Pancreas (tissue), 10 donors: ENCODE results near the gene LINC00305. TPM values are rescaled to one million over a fixed set of nuclear protein-coding genes. Genes with fewer than 3 reads are reported as not detected.
A peak's percentile ranks its signal among the peaks of the same experiment; 100 is the strongest.

Experiments used
- ATAC-seq, 4 donors: fragments of 200-7000 bp; cut with Tn5 transposase; one replicate each; pipeline versions ENCODE4 v1.8.0 to v1.9.1; 2020; ENCODE audit warnings: mild to moderate bottlenecking in 4 of 4, moderate library complexity in 4 of 4
- DNase-seq, 6 donors: peaks; one replicate each; pipeline ENCODE4 v3.0.0-alpha.2; 2020
- FAIRE-seq: peaks from 2 replicates; lab custom pipeline; 2012; peaks lifted over from hg19 to GRCh38; lab: Jason Lieb, UNC
- H3K27ac ChIP-seq, 4 donors: fragments of 200-600 bp; sonication (generic); 1 replicate in 3 of 4; 2 replicates in 1 of 4; pipeline versions ENCODE4 v1.5.0 to v1.8.0; 2020
- H3K27me3 ChIP-seq, 4 donors: fragments of 200-600 bp; one replicate each; pipeline ENCODE4 v1.8.0; 2021
- H3K36me3 ChIP-seq, 3 donors: fragments of 200-600 bp; sonication (generic) in 1 of 3; one replicate each; pipeline versions ENCODE4 v1.5.0 to v1.8.0; 2020 to 2021
- H3K4me1 ChIP-seq, 3 donors: fragments of 200-600 bp; one replicate each; pipeline ENCODE4 v1.8.0; 2021
- H3K4me3 ChIP-seq, 4 donors: fragments of 200-600 bp; sonication (generic) in 2 of 4; one replicate each; pipeline versions ENCODE4 v1.5.0 to v1.8.0; 2020 to 2021
- H3K9me3 ChIP-seq, 4 donors: fragments of 200-600 bp; one replicate each; pipeline ENCODE4 v1.8.0; 2021
- WGBS, 2 donors: extraction: QIAGEN DNeasy Blood & Tissue Kit; methylation state at CpG; one replicate each; pipeline ENCODE4 v1.1.7; 2013; 5-methylcytosine and 5-hydroxymethylcytosine counted together
- intact Hi-C, 3 donors: fragments of 100-400 bp; cut with DNase I; formaldehyde crosslinking; loops; one replicate each; pipeline versions ENCODE4 v1.11.1 to v1.14.2; 2022
- polyA plus RNA-seq, 2 donors: library from polyadenylated mRNA; stranded (reverse); fragments of 200-250 nt; gene quantifications; one replicate each; pipeline ENCODE4 v1.2.3, GENCODE V29; 2013
- total RNA-seq, 6 donors: library from RNA; stranded (reverse); fragmentation: NEBNext Ultra II Directional in 4 of 6; extraction: Animal tissue kit (Norgen Biotek cat#: 25700) in 4 of 6; gene quantifications; one replicate each; pipeline versions ENCODE4 v1.2.1 to v1.2.4, GENCODE V29; 2021 to 2023
- TF ChIP-seq, protein P1 (sequence below), 4 donors: fragments of 200-600 bp; sonication (generic) in 3 of 4; IDR thresholded peaks; one replicate each; pipeline versions ENCODE4 v1.5.0 to v1.8.0; 2021; ENCODE audit warnings: antibody characterized with exemption in 4 of 4
- donor health status: healthy with polysubstance abuse.
- donor health status: DM: no; HTN: no; CAD: no; lungs with moderate emphysema.
- donor health status: DM: no; HTN: no; CAD: no.
- donor health status: control.
- donor health status: control.
- donor health status: Bipolar disorder and iron deficiency.
- donor health status: DM: yes; HTN: yes; CAD: no.
- donor health status: DM: no; HTN: no; CAD: no.
- donor health status: DM: no; HTN: no; CAD: no.
- donor health status: DM: yes; HTN: yes; CAD: no.

LINC00305 gene
- total and polyA plus RNA-seq, 8 donors: 0.09 to 0.23 TPM; not detected in 6

DNA sequence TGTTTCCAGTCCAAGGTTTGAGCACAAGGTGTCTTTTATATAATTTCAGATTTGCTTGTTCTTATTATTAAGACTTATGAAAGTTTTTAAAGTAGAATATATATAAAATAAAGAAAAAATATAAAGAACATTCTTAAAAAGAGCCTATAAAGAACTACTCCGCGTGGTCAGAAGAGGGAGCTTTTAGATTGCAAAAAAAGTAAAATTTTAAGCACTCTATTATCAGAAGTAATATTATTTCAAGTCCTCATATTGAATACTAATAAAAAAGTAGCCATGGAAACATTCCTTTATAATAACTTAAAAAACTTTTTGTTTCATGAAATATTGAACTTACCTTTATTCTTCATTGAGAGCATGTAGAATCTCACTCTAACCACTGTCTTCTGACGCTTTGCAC is 51.4 kb downstream of the LINC00305 start:
- no peak for ATAC-seq
- no peaks in the 10 kb centered on the region for H3K36me3 ChIP-seq
- no peaks in the 10 kb centered on the region for H3K9me3 ChIP-seq
- H3K4me1 ChIP-seq: no peaks in the 10 kb centered on the region
- 52 to 64% methylated on average over 3 of the region's 3 CpGs for WGBS, 2 donors
- no peaks in the 10 kb centered on the region for H3K27me3 ChIP-seq
- no peak overlapping the region for H3K4me3 ChIP-seq
- FAIRE-seq: no peak
- TF ChIP-seq, protein P1, sequence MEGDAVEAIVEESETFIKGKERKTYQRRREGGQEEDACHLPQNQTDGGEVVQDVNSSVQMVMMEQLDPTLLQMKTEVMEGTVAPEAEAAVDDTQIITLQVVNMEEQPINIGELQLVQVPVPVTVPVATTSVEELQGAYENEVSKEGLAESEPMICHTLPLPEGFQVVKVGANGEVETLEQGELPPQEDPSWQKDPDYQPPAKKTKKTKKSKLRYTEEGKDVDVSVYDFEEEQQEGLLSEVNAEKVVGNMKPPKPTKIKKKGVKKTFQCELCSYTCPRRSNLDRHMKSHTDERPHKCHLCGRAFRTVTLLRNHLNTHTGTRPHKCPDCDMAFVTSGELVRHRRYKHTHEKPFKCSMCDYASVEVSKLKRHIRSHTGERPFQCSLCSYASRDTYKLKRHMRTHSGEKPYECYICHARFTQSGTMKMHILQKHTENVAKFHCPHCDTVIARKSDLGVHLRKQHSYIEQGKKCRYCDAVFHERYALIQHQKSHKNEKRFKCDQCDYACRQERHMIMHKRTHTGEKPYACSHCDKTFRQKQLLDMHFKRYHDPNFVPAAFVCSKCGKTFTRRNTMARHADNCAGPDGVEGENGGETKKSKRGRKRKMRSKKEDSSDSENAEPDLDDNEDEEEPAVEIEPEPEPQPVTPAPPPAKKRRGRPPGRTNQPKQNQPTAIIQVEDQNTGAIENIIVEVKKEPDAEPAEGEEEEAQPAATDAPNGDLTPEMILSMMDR (IDR thresholded peaks at IDR 0.05): no peak
- intact Hi-C loops: no loop called here
- H3K27ac ChIP-seq: no peak overlapping the region
- DNase-seq: no peak

DNA sequence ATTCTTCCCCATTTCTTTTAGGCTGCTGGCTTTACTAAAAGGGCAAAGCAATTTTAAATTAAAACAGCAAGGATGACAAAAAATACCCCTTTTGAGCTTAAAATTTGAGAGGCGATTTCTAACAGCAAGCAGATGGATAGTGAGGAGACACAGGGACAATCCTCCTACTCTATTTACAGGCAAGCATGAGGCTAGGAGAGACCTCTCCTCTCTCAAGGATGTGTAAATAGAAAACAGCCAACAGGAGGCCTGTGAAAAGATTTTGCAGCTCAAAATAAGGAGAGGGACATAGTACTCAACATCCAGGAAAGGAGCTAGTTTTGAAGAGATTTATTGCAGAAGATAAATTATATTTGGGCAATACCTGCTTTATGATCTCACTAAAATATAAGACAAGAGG is 53.8 kb downstream of the LINC00305 start:
- Histone ChIP-seq H3K9me3 (no peaks in the 10 kb centered on the region), H3K27me3 (no peaks in the 10 kb centered on the region), H3K4me1 (peaks cover 0 to 8% (median 4%) of the 10 kb centered on the region in 3 donors), H3K36me3 (no peaks in the 10 kb centered on the region), H3K27ac (no peak overlapping the region), H3K4me3 (no peak overlapping the region)
- WGBS, 2 donors: 74 to 84% methylated on average over 1 of the region's 1 CpG
- FAIRE-seq (no peak), ATAC-seq (no peak), DNase-seq (no peak)
- TF ChIP-seq, protein P1 (IDR thresholded peaks at IDR 0.05): no peak
- intact Hi-C loops: no loop called here

DNA sequence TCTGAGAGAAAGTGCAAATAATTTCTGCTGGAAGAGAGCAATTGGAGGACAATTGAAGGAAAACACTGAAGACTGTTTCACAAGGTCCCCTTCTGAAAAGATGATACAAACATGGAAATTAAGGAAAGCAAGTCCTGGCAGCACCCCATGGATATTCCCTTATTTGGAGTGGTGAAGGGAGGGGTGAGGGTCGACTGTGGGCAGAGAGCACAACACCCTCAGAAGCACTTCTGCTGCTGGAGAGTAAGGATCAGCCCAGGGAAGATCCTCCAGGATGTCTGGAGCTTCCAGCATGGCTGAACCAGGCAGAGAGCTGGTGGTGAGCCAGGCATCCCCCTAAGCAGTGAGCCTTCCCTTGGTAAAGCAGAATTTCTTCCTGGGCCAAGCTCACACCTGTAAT is 54.7 kb downstream of the LINC00305 start:
- Histone ChIP-seq H3K27ac (no peak overlapping the region), H3K9me3 (no peaks in the 10 kb centered on the region), H3K4me3 (no peak overlapping the region), H3K4me1 (peaks cover 0 to 8% (median 4%) of the 10 kb centered on the region in 3 donors), H3K36me3 (no peaks in the 10 kb centered on the region), H3K27me3 (no peaks in the 10 kb centered on the region)
- intact Hi-C loops: no loop called here
- TF ChIP-seq, protein P1 (IDR thresholded peaks at IDR 0.05): no peak
- ATAC-seq (no peak), DNase-seq (no peak), FAIRE-seq (no peak)
- 20 to 22% methylated on average over 1 of the region's 1 CpG for WGBS, 2 donors

DNA sequence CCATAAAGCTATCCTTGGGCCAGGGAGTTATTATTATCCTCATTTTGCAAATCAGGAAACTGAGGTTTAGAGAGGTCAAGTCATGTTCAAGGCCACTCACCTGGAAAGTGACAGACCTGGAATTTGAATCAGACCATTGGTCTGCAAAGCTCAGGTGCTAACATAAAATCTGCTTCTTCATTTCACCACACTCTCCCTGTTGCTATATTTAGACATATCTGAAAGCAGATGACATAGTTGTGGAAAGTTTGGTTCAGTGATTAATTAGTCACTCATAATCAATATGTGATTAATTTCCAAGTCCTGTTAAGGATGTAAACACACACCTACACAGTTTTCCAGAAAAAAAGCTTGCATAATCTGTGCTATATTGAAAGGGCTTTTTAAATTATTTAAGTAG is 57.4 kb downstream of the LINC00305 start:
- DNase-seq: no peak
- TF ChIP-seq, protein P1 (IDR thresholded peaks at IDR 0.05): no peak
- Histone ChIP-seq H3K4me3 (no peak overlapping the region), H3K4me1 (peaks cover 0 to 8% (median 4%) of the 10 kb centered on the region in 3 donors), H3K27me3 (no peaks in the 10 kb centered on the region), H3K9me3 (no peaks in the 10 kb centered on the region), H3K36me3 (no peaks in the 10 kb centered on the region), H3K27ac (peak overlapping the region in 1 of 4 donors; percentile 27)
- FAIRE-seq: no peak
- intact Hi-C loops: no loop called here
- peak in 2 of 4 donors; percentile 38 to 51 for ATAC-seq

DNA sequence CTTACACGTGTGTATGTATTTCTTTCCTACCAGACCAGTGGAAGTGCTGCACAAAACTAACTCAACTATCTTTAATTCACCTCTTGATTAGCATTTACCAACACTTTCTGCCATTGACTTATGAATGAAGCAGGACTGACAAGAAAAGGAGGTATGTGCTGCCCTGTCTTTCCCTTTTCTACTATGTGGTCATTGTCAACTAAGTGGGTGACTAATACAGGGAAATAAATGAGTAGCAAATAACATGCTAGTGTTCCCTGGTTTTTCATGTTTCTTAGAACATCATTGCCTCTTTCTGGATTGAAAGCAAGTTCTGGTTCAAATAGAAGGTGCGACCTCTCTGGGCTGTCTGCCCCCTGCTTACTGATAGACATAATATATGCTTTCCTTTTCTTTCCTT is 58.0 kb downstream of the LINC00305 start:
- H3K9me3 ChIP-seq: no peaks in the 10 kb centered on the region
- H3K27ac ChIP-seq: peak overlapping the region in 1 of 4 donors; percentile 27
- FAIRE-seq (no peak), DNase-seq (no peak), ATAC-seq (peak in 2 of 4 donors; percentile 54 to 55)
- intact Hi-C loops: no loop called here
- peaks cover 0 to 8% (median 4%) of the 10 kb centered on the region in 3 donors for H3K4me1 ChIP-seq
- WGBS, 2 donors: 83 to 85% methylated on average over 2 of the region's 2 CpGs
- H3K36me3 ChIP-seq: no peaks in the 10 kb centered on the region
- TF ChIP-seq, protein P1 (IDR thresholded peaks at IDR 0.05): no peak
- H3K4me3 ChIP-seq: no peak overlapping the region
- no peaks in the 10 kb centered on the region for H3K27me3 ChIP-seq
